ENCODE data around the gene MFAP1.
A peak's percentile ranks its signal among the peaks of the same experiment; 100 is the strongest.

The MFAP1 gene

GRCh38 chr15:43775411-43775965 lies 49.0 kb downstream of the MFAP1 start:
- WGBS, result 63% methylated on average over 1 of the region's 1 CpG
- no peak overlapping the region for H3K9ac ChIP-seq (ENCODE audit: low read depth, low read length)
- peak overlapping the region; percentile 71 for H3K4me3 ChIP-seq (ENCODE audit: low read length)
- peaks cover 38% of the 10 kb centered on the region for H3K36me3 ChIP-seq (ENCODE audit: insufficient read depth, low read length)
- H3K4me1 ChIP-seq (ENCODE audit: insufficient read depth, low read length), result 0 out of 2 replicates have a peak, but pooled peaks cover 7% of the 10 kb centered on the region
- no peak overlapping the region for H3K27ac ChIP-seq (ENCODE audit: low read depth, low read length)
- no peaks in the 10 kb centered on the region for H3K9me3 ChIP-seq (ENCODE audit: insufficient read depth, low read depth, low read length)
- H3K27me3 ChIP-seq (ENCODE audit: insufficient read depth, low read length), result peaks cover 11% of the 10 kb centered on the region; the same call in 1 of the 2 replicates

- H3K27ac ChIP-seq (ENCODE audit: low read depth, low read length), result no peak overlapping the region
- peaks cover 11% of the 10 kb centered on the region; the same call in 1 of the 2 replicates for H3K27me3 ChIP-seq (ENCODE audit: insufficient read depth, low read length)
- WGBS, result 93% methylated on average over 4 of the region's 4 CpGs
- H3K9ac ChIP-seq (ENCODE audit: low read depth, low read length), result no peak overlapping the region
- no peaks in the 10 kb centered on the region for H3K9me3 ChIP-seq (ENCODE audit: insufficient read depth, low read depth, low read length)
- peaks cover 52% of the 10 kb centered on the region for H3K36me3 ChIP-seq (ENCODE audit: insufficient read depth, low read length)
- H3K4me1 ChIP-seq (ENCODE audit: insufficient read depth, low read length), result 0 out of 2 replicates have a peak, but pooled peaks cover 7% of the 10 kb centered on the region
- no peak overlapping the region for H3K4me3 ChIP-seq (ENCODE audit: low read length)
Measured at GRCh38 chr15:43774062-43774461, 50.4 kb downstream of the MFAP1 start.

- Histone ChIP-seq H3K27ac (ENCODE audit: low read depth, low read length) (no peak overlapping the region), H3K9ac (ENCODE audit: low read depth, low read length) (no peak overlapping the region), H3K9me3 (ENCODE audit: insufficient read depth, low read depth, low read length) (no peaks in the 10 kb centered on the region), H3K4me3 (ENCODE audit: low read length) (no peak overlapping the region), H3K27me3 (ENCODE audit: insufficient read depth, low read length) (peaks cover 11% of the 10 kb centered on the region; the same call in 1 of the 2 replicates), H3K4me1 (ENCODE audit: insufficient read depth, low read length) (0 out of 2 replicates have a peak, but pooled peaks cover 7% of the 10 kb centered on the region), H3K36me3 (ENCODE audit: insufficient read depth, low read length) (peaks cover 67% of the 10 kb centered on the region)
Measured at GRCh38 chr15:43772624-43773023, 51.9 kb downstream of the MFAP1 start.

DNA sequence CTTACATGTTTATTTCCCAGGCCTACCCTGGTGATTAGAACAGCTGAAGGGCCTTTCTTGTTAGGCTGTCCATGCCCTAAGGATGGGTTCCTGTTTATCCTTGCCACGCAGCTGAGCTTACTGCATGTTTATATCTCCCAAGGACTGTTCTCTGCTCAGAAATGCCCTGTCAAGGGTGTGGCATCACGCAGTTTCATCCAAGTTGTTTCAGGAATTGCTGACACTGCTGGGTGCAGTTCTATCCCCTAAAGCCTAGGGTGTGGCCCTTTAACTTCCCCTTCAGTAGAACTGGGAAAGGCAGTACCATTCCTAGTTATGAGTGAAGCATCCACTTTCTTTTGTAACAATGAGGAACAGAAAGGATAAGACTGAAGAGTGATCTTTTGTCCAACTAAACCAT lies 52.7 kb downstream of the MFAP1 start:
- Histone ChIP-seq H3K27ac (ENCODE audit: low read depth, low read length) (no peak overlapping the region), H3K4me1 (ENCODE audit: insufficient read depth, low read length) (0 out of 2 replicates have a peak, but pooled peaks cover 7% of the 10 kb centered on the region), H3K4me3 (ENCODE audit: low read length) (no peak overlapping the region), H3K27me3 (ENCODE audit: insufficient read depth, low read length) (peaks cover 11% of the 10 kb centered on the region; the same call in 1 of the 2 replicates), H3K9ac (ENCODE audit: low read depth, low read length) (no peak overlapping the region), H3K36me3 (ENCODE audit: insufficient read depth, low read length) (peaks cover 75% of the 10 kb centered on the region), H3K9me3 (ENCODE audit: insufficient read depth, low read depth, low read length) (no peaks in the 10 kb centered on the region)
- WGBS, result 93% methylated on average over 2 of the region's 2 CpGs

GRCh38 chr15:43769584-43770228 lies 54.8 kb downstream of the MFAP1 start:
- H3K4me1 ChIP-seq (ENCODE audit: insufficient read depth, low read length), result no peaks in the 10 kb centered on the region
- no peak overlapping the region for H3K9ac ChIP-seq (ENCODE audit: low read depth, low read length)
- peaks cover 96% of the 10 kb centered on the region for H3K36me3 ChIP-seq (ENCODE audit: insufficient read depth, low read length)
- H3K9me3 ChIP-seq (ENCODE audit: insufficient read depth, low read depth, low read length), result no peaks in the 10 kb centered on the region
- H3K4me3 ChIP-seq (ENCODE audit: low read length), result no peak overlapping the region
- 75% methylated on average over 5 of the region's 5 CpGs for WGBS
- no peaks in the 10 kb centered on the region for H3K27me3 ChIP-seq (ENCODE audit: insufficient read depth, low read length)
- no peak overlapping the region for H3K27ac ChIP-seq (ENCODE audit: low read depth, low read length)

DNA sequence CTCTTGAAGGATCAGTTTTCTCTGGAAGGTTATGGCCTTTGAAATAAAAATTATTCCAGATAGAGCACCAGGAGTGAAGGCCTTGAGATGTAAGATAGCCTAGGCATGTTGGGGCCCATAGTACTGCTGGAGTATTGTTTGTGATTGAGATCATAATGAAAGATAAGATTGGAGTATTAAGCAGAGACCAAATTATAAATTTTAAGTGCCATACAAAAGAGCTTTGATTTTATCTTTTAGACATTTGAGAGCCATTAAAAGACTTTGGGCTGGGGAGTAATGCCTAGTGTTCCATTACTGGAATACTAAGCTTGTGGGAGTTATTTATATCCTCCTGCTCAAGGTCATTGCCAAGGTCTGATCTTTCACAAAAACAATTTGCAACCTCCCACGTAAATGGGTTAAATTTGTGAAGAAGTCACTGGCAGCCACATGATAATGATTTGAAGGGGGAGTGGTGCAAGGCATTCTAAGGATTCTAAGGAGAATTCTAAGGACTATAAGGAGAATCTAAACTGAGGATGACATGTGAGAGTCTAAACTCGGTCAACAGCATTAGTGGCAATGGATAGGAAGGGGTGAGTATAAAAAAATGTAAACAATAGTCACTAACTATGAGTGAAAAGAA lies 60.6 kb downstream of the MFAP1 start:
- 96% methylated on average over 2 of the region's 2 CpGs for WGBS
- Histone ChIP-seq H3K4me3 (ENCODE audit: low read length) (no peak overlapping the region), H3K9me3 (ENCODE audit: insufficient read depth, low read depth, low read length) (no peaks in the 10 kb centered on the region), H3K27me3 (ENCODE audit: insufficient read depth, low read length) (no peaks in the 10 kb centered on the region), H3K36me3 (ENCODE audit: insufficient read depth, low read length) (peaks cover 99% of the 10 kb centered on the region), H3K9ac (ENCODE audit: low read depth, low read length) (no peak overlapping the region), H3K4me1 (ENCODE audit: insufficient read depth, low read length) (no peaks in the 10 kb centered on the region), H3K27ac (ENCODE audit: low read depth, low read length) (no peak overlapping the region)

GRCh38 chr15:43762824-43763223 lies 61.7 kb downstream of the MFAP1 start:
- 95% methylated on average over 6 of the region's 6 CpGs for WGBS
- Histone ChIP-seq H3K27ac (ENCODE audit: low read depth, low read length) (no peak overlapping the region), H3K4me3 (ENCODE audit: low read length) (no peak overlapping the region), H3K27me3 (ENCODE audit: insufficient read depth, low read length) (no peaks in the 10 kb centered on the region), H3K4me1 (ENCODE audit: insufficient read depth, low read length) (no peaks in the 10 kb centered on the region), H3K9me3 (ENCODE audit: insufficient read depth, low read depth, low read length) (no peaks in the 10 kb centered on the region), H3K36me3 (ENCODE audit: insufficient read depth, low read length) (peaks cover 99% of the 10 kb centered on the region), H3K9ac (ENCODE audit: low read depth, low read length) (no peak overlapping the region)
